ENCODE data around the gene PRRX1. TPM values are rescaled to one million over a fixed set of nuclear protein-coding genes. Genes with fewer than 3 reads are reported as not detected.

PRRX1 gene
- total RNA-seq: 4.4 and 11.6 TPM in 2 replicates

GRCh38 chr1:170664093-170664827 is at the start of gene PRRX1:
PRRX1 (plus strand) TSS chr1:170664131; CDS start chr1:170664219, 88 bp downstream.

Other genes with a start within 250 kb of the PRRX1 start
- gene GORAB, start 132.0 kb upstream of the PRRX1 start, total RNA-seq: 12.9 and 13.0 TPM in 2 replicates

All from thoracic aorta endothelial cell (primary cell).